Peyer's patch (tissue), 4 donors: ENCODE data around the gene TUSC2. TPM values are rescaled to one million over a fixed set of nuclear protein-coding genes. Genes with fewer than 3 reads are reported as not detected.
A peak's percentile ranks its signal among the peaks of the same experiment; 100 is the strongest.

Experiments used
- DNase-seq, 3 donors: peaks; one replicate each; pipeline ENCODE4 v3.0.0-alpha.2; 2017 to 2019
- H3K27ac ChIP-seq, 4 donors: fragments of 200-600 bp; sonication (generic); one replicate each; pipeline ENCODE4 v1.5.1; 2016 to 2019
- H3K27me3 ChIP-seq, 2 donors: fragments of 200-600 bp; sonication (generic); one replicate each; pipeline ENCODE4 v1.5.1; 2019
- H3K36me3 ChIP-seq, 3 donors: fragments of 200-600 bp; sonication (generic); one replicate each; pipeline ENCODE4 v1.5.1; 2016 to 2019
- H3K4me1 ChIP-seq, 4 donors: fragments of 200-600 bp; sonication (generic); one replicate each; pipeline ENCODE4 v1.5.1; 2016 to 2019
- H3K4me3 ChIP-seq, 4 donors: fragments of 200-600 bp; sonication (generic); 1 replicate in 3 of 4; 2 replicates in 1 of 4; pipeline ENCODE4 v1.5.1; 2016 to 2019; ENCODE audit warnings: mild to moderate bottlenecking in 1 of 4
- H3K9me3 ChIP-seq, 4 donors: fragments of 200-600 bp; sonication (generic); one replicate each; pipeline ENCODE4 v1.5.1; 2016 to 2019; ENCODE audit warnings: mild to moderate bottlenecking in 1 of 4
- POLR2A ChIP-seq, 2 donors: fragments of 450-650 bp; IDR thresholded peaks; one replicate each; pipeline ENCODE4 v1.5.1; 2017; ENCODE audit warnings: antibody characterized with exemption in 2 of 2, mild to moderate bottlenecking in 2 of 2, moderate library complexity in 2 of 2
- total RNA-seq, 4 donors: library from RNA; depleted of rRNA; stranded (reverse); fragments of >200 nt; gene quantifications; one replicate each; pipeline ENCODE4 v1.1.0, GENCODE V29; 2016
- TF ChIP-seq, protein P1 (sequence below), 6 experiments: fragments of 450-650 bp in 4 of 6; fragments of 200-600 bp in 2 of 6; sonication (generic) in 1 of 6; IDR thresholded peaks; one replicate each; pipeline ENCODE4 v1.5.1; 2017 to 2019; ENCODE audit warnings: antibody characterized with exemption in 6 of 6, mild to moderate bottlenecking in 3 of 6, moderate library complexity in 1 of 6

The TUSC2 gene, protein sequence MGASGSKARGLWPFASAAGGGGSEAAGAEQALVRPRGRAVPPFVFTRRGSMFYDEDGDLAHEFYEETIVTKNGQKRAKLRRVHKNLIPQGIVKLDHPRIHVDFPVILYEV
- total RNA-seq = 10 to 100 TPM in 3 of 4 donors, 1 to 10 TPM in 1; 5.8 to 19.8 (median 17.5) TPM

DNA sequence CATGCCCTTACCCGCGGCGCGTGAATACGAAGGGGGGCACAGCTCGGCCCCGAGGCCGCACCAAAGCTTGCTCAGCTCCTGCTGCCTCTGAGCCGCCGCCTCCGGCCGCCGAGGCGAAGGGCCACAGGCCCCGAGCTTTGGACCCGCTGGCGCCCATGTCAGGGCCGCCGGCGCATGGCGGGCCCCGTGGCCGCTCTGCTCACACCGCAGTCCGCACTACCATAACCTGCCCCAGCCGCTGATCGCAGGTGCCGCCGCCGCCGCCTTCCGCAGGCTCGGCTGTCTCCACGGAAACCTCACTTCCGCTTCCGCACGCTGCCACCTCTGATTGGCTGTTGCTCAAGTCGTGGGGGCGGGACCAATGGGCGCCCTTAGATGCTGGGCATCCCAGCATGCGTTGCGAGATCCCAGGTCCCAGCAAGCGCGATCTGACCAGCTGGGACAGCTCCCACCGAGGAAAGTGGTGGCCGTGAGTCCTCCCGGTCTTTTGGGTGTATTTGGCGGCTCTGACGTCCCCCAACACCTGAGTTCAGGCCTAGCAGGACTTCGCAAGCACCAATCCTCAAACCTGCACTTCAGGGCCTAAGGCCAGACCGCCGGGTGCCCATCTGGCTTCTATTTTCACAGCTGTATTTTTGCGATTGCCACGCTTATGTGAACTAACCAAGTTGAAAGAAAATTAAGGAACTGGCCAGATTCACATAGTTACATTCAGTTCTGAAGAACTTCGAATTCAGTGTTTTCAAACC lies at the start of gene TUSC2:
Gene TUSC2, minus strand, starts transcription at position 281 of the 749 bp plus-strand sequence. Its CDS starts 124 bp downstream, at position 157.
- TF ChIP-seq POLR2A (IDR thresholded peaks at IDR 0.05) = peak; percentile 69 to 81
- TF ChIP-seq, protein P1, sequence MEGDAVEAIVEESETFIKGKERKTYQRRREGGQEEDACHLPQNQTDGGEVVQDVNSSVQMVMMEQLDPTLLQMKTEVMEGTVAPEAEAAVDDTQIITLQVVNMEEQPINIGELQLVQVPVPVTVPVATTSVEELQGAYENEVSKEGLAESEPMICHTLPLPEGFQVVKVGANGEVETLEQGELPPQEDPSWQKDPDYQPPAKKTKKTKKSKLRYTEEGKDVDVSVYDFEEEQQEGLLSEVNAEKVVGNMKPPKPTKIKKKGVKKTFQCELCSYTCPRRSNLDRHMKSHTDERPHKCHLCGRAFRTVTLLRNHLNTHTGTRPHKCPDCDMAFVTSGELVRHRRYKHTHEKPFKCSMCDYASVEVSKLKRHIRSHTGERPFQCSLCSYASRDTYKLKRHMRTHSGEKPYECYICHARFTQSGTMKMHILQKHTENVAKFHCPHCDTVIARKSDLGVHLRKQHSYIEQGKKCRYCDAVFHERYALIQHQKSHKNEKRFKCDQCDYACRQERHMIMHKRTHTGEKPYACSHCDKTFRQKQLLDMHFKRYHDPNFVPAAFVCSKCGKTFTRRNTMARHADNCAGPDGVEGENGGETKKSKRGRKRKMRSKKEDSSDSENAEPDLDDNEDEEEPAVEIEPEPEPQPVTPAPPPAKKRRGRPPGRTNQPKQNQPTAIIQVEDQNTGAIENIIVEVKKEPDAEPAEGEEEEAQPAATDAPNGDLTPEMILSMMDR (IDR thresholded peaks at IDR 0.05) = no peak
- Histone ChIP-seq H3K36me3 (peaks cover 0 to 42% (median 0%) of the 10 kb centered on the region in 3 donors), H3K4me1 (peaks cover 0 to 29% (median 13%) of the 10 kb centered on the region in 4 donors), H3K4me3 (peak within 1 kb of the TSS; percentile 69 to 99 (median 87)), H3K27me3 (no peaks in the 10 kb centered on the region), H3K27ac (peak within 1 kb of the TSS; percentile 74 to 93 (median 81)), H3K9me3 (no peaks in the 10 kb centered on the region)
- DNase-seq = peak; percentile 98 to 99 (median 99)

DNA sequence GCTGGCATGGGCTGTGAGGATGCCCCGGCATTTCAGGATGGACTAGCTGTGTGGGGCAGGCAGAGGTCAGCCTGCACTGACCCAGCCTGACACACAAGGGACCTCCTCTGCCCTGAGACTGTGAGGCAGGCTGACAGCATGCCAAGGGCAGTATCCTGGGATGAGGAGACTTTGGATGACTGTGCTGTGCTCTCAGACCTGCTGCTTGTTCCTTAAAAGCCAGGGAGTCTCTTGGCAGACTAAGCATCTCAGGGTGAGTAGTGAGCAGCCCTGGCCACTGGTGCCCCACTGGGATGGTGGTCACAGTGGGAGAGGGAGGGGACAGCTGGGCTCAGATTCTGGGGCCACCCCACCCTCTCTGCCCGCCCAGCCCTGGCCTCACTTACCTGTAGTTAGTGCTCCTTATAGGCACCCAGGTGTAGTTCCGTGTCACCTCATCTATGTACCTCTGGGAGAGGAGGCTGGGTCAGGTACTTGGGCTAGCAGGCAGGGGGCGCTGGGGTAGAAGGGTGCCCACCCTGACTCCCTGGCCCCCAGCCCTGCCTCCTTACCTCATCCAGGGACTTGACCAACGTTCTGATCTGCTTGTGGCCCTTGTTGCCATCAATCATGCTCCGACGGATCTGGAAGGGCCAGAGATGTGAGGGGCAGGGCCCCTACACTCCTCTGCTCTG lies 47.4 kb upstream of the TUSC2 start:
- Histone ChIP-seq H3K4me1 (peaks cover 0 to 6% (median 0%) of the 10 kb centered on the region in 4 donors), H3K4me3 (no peak overlapping the region), H3K27me3 (no peaks in the 10 kb centered on the region), H3K36me3 (no peaks in the 10 kb centered on the region), H3K9me3 (no peaks in the 10 kb centered on the region), H3K27ac (no peak overlapping the region)
- DNase-seq = no peak
- TF ChIP-seq, protein P1 (IDR thresholded peaks at IDR 0.05) = no peak
- no peak for TF ChIP-seq POLR2A (IDR thresholded peaks at IDR 0.05)

DNA sequence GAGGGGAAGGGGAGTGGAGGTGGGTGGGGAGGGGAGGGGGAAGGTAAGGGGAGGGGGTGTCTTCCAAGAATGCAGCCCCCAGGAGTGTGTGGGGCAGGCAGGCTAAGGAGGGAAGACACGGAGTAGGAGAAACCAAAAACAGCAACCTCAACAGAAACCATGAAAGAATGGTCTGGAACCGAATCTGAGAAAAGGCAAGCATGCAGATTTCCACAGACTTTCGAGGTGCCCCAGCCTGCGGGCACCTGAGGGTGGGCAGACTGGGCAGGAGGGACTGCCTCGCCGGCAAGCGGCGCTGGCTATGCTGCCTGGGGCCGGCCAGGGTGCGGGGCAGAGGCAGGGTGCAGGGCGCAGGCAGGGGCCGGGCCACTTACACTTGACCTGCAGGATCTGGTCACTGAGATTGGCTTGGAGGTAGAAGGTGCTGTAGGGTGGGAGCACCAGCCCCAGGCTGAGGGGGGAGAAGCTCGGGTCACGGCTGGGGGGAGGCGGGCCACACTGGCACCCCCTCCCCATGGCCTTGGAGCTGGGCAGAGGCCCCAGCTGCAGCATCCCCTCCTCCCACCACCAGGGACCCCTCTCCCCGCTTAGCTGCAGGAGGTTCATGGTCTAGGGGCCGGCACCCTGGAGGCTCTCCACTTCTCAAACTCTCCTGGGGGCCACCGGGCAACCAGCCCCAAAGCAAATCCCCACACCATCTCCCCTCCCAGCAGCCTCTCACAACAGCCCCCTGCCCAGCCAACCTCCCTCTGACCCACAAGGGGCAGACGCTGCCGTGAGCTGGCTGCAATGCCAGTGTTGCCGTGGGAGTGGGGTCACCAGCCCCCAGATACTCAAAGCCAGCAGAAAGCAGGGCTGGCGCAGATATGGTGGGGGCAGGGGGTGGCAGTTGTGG lies 46.6 kb upstream of the TUSC2 start:
- Histone ChIP-seq H3K27me3 (no peaks in the 10 kb centered on the region), H3K4me3 (no peak overlapping the region), H3K9me3 (no peaks in the 10 kb centered on the region), H3K27ac (no peak overlapping the region), H3K36me3 (no peaks in the 10 kb centered on the region), H3K4me1 (peaks cover 0 to 6% (median 0%) of the 10 kb centered on the region in 4 donors)
- no peak for DNase-seq
- TF ChIP-seq, protein P1 (IDR thresholded peaks at IDR 0.05) = no peak
- no peak for TF ChIP-seq POLR2A (IDR thresholded peaks at IDR 0.05)

DNA sequence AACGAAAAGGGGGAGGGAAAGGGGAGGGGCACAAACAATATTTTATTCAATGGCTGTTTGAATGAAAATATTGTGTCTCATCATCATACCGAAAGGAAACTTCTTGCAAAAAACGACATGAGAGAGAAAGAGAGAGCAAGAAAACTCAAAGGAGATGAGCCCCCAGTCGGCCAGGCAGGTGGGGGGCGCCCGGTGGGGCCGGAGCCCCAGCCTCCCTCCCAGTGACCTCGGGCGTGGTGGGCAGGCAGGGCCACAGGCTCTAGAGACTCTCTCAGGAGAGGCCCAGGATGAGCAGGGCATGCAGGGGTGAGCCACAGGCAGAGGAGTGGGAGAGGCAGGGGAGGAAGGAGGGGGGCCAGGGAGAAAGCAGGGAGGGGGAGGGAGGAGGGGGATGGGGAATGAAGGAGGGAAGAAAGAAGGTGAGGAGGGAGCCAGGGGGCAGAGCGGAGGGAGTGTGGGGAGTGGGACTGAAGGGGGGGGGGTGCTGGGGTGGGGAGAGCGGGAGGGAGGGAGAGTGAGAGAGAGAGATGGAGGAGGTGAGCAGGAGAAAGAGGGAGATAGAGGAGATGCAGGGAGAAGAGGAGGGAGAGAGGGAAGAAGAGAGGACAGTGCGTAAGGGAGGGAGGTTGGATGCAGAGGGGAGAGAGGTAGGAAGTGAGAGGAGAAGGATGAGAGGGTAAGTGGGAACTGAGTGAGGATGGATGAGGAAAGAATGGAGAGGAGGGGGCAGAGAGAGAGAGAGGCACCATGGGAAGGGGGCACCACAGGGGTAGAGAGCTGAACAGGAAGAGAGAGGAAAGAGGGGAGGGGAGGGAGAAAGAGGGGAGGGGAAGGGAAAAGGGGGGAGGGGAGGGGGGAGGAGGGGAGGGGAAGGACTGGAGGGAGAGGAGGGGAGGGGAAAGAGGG lies 45.4 kb upstream of the TUSC2 start:
- peaks cover 0 to 6% (median 0%) of the 10 kb centered on the region in 4 donors for H3K4me1 ChIP-seq
- H3K4me3 ChIP-seq = no peak overlapping the region
- no peaks in the 10 kb centered on the region for H3K27me3 ChIP-seq
- no peak for DNase-seq
- no peaks in the 10 kb centered on the region for H3K9me3 ChIP-seq
- H3K27ac ChIP-seq = no peak overlapping the region
- no peaks in the 10 kb centered on the region for H3K36me3 ChIP-seq
- no peak for TF ChIP-seq POLR2A (IDR thresholded peaks at IDR 0.05)
- TF ChIP-seq, protein P1 (IDR thresholded peaks at IDR 0.05) = no peak
